Retinal pigment epithelial cell (primary cell): ENCODE results near the gene RPS10.
"Not testable (repeated sequence)": the region's sequence is repeated elsewhere in the genome, so short reads cannot be mapped to it uniquely, and the experiment has no call there.

Experiments used
- DNase-seq: peaks from one replicate; pipeline ENCODE4 v3.0.0-alpha.2; 2010; ENCODE audit warnings: low read depth
- H3K4me3 ChIP-seq: 2 replicates; pipeline ENCODE4 v1.5.1; 2011; ENCODE audit warnings: mild to moderate bottlenecking, low read length, control low read depth, moderate library complexity
- TF ChIP-seq, protein P1 (sequence below): conservative IDR thresholded peaks from 2 replicates; pipeline ENCODE4 v1.5.1; 2011; ENCODE audit warnings: low read depth, low read length, control low read depth, inconsistent platforms

RPS10 gene

DNA sequence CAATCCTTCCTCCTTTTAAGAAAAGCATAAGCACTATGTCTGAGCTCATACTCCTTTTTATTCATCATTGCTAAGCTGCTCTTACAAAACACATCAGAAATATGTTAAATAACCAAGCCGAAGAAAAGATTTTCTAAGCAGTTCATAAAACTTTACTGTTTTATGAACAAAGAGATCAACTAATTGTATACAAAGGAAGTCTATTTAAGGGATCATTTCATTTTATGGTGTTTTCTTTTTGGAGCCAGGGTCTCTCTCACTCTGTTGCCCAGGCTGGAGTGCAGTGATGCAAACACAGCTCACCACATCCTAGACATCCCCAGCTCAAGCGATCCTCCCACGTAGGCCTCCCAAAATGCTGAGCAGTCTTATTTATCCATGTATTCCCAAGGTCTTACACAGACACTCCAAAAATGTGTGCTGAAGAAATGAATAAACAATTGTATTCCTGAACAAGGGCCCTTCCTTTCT is 42.7 kb downstream of the RPS10 start:
- TF ChIP-seq, protein P1, sequence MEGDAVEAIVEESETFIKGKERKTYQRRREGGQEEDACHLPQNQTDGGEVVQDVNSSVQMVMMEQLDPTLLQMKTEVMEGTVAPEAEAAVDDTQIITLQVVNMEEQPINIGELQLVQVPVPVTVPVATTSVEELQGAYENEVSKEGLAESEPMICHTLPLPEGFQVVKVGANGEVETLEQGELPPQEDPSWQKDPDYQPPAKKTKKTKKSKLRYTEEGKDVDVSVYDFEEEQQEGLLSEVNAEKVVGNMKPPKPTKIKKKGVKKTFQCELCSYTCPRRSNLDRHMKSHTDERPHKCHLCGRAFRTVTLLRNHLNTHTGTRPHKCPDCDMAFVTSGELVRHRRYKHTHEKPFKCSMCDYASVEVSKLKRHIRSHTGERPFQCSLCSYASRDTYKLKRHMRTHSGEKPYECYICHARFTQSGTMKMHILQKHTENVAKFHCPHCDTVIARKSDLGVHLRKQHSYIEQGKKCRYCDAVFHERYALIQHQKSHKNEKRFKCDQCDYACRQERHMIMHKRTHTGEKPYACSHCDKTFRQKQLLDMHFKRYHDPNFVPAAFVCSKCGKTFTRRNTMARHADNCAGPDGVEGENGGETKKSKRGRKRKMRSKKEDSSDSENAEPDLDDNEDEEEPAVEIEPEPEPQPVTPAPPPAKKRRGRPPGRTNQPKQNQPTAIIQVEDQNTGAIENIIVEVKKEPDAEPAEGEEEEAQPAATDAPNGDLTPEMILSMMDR = no peak
- no peak for DNase-seq
- H3K4me3 ChIP-seq = no peak overlapping the region

DNA sequence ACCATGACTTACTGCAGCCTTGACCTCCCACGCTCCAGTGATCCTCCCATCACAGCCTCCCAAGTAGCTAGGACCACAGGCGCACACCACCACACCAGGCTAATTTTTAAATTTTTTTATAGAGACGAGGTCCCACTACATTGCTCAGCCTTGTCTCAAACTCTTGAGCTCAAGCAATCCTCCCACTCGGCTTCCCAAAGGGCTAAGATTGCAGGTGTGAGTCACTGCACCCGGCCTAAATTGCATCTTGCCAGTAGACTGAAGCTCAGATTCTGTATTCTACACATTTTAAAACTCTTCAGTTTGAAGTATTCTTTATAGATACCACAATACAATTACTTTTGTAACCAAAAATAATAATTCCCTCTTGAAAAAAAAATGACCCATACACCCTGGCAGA is 44.8 kb downstream of the RPS10 start:
- no peak overlapping the region for H3K4me3 ChIP-seq
- DNase-seq = no peak
- TF ChIP-seq, protein P1 = no peak

DNA sequence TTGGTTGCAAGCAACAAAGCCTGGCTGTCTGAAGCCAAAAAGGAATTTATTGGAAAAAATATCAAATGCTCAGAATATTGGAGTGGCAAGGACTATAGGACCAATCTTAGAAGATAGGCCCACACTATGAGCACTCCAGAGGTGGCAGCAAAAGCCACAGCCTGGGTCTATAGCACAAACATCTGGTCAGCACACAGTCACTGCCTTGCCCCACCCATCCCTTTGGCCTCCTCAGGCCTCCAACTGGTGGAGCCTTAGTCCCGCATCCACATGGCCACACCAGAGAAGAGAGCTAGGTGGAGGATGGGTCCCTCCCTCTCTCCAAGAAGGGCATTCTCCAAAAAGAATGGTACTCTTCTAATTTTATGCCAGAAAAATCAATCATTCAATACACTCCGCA is 47.4 kb downstream of the RPS10 start:
- no peak overlapping the region for H3K4me3 ChIP-seq
- TF ChIP-seq, protein P1 = no peak

DNA sequence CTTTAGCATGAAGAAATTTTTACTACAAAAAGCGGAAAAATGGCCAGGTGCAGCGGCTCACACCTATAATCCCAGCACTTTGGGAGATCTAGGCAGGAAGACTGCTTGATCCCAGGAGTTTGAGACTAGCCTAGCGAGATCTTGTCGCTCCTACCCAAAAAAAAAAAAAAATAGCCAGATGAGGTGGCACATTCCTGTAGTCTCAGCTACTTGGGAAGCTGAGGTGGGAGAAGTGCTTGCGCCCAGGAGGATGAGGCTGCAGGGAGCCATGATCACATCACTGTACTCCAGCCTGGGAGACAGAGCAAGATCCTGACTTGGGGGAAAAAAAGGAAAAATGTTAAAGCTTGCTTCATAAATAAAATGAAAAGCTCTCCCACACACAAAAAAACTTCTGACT is 47.9 kb downstream of the RPS10 start:
- no peak overlapping the region for H3K4me3 ChIP-seq
- TF ChIP-seq, protein P1 = no peak
- DNase-seq = no peak

More for the DNA sequence above, 47.4 kb downstream of the RPS10 start:
- no peak for DNase-seq

DNA sequence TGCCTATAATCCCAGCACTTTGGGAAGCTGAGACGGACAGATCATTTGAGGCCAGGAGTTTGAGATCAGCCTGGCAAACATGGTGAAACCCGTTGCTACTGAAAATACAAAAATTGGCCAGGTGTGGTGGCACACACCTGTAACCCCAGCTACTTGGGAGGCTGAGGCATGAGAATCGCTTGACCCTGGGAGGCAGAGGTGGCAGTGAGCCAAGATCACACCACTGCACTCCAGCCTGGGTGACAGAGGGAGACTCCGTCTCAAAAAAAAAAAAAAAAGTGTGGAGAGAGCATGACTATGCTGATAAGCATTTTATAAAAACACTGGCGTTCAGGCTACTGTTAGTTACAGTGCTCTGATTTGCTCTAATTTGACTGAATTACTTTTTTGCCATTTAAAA is 48.3 kb downstream of the RPS10 start:
- H3K4me3 ChIP-seq, DNase-seq: not testable (repeated sequence)

DNA sequence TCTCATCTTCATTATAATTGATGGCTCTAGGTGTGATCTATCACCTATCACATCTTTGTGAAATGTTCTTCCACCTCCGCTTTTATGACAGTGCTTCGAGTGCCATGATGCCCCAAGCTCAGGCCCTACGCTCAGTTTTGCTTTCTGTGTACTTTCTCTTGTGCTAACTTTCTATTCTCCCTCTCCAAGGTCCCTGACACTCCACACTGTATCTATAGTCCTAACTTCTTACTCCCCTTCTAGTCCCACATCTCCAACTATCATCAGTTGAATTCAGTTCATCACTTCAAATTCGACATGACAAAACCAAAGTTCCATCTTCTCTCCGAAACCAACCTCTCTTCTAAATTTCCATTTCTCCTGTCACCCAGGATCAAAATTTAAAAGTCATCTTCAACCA is 50.0 kb downstream of the RPS10 start:
- DNase-seq = no peak

DNA sequence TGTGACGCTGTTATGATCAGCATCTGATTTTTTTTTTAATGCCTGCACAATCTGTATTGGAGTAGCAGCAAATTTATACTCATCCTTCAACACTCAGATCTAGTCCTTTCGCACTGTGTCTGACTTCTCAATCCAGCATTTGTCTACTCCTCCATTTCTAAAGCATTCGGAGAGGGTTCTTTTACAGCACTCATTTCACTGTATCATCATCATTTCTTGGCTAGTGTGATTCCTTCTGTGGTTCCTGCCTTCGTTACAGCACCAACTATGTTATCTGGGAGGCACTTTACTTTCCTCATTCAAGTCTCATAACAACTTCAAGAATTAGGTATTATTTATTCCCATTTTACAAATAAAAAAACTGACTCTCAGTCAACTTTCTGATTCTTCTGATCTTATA is 51.4 kb downstream of the RPS10 start:
- TF ChIP-seq, protein P1 = no peak
- no peak overlapping the region for H3K4me3 ChIP-seq
- no peak for DNase-seq

More for the DNA sequence above, 50.0 kb downstream of the RPS10 start:
- TF ChIP-seq, protein P1 = no peak
- no peak overlapping the region for H3K4me3 ChIP-seq

DNA sequence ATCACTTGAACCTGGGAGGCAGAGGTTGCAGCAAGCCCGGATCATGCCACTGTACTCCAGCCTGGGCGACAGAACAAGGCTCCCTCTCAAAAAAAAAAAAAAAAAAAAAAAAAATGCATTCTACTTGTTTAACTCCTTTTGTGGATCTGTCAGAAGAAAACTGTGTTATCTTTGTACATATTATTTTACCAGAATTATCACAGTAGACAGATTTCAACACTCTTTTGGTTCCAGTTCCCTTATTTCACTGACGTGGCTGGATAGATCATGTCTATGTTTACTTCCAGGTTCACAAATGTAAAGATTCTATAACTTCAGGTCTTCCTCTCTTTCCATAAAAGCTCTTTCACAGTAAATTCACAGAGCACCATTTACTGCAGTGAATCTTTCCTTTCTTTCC is 51.8 kb downstream of the RPS10 start:
- DNase-seq = no peak
- TF ChIP-seq, protein P1 = no peak
- H3K4me3 ChIP-seq = no peak overlapping the region
